Measurements from ENCODE around the gene SNED1. TPM values are rescaled to one million over a fixed set of nuclear protein-coding genes. Genes with fewer than 3 reads are reported as not detected.

Gene SNED1
- total and polyA plus RNA-seq, 12 donors = 3.9 to 12.7 (median 6.3) TPM

DNA sequence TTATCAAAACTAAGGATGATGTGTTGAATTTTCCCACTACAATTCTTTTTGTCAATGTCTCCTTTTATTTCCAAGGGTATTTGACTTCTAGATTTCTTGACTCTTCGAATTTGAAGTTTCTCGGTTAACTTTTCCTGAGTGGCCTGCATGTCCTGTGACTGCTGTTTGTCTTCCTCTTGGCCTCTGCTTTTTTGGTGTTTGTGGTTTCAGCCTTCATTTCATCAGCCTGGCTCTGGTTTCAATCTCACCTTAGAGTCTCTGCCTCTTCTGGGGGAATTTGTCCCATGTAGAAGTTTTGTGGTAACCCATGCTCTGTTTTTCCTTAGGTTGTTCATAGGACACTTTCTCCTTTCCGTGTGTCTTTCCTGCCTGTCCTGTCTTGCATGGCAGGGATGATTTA is 28.3 kb upstream of the SNED1 start:
- TF ChIP-seq, protein P1, sequence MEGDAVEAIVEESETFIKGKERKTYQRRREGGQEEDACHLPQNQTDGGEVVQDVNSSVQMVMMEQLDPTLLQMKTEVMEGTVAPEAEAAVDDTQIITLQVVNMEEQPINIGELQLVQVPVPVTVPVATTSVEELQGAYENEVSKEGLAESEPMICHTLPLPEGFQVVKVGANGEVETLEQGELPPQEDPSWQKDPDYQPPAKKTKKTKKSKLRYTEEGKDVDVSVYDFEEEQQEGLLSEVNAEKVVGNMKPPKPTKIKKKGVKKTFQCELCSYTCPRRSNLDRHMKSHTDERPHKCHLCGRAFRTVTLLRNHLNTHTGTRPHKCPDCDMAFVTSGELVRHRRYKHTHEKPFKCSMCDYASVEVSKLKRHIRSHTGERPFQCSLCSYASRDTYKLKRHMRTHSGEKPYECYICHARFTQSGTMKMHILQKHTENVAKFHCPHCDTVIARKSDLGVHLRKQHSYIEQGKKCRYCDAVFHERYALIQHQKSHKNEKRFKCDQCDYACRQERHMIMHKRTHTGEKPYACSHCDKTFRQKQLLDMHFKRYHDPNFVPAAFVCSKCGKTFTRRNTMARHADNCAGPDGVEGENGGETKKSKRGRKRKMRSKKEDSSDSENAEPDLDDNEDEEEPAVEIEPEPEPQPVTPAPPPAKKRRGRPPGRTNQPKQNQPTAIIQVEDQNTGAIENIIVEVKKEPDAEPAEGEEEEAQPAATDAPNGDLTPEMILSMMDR (IDR thresholded peaks at IDR 0.05) = no peak
- no peak for DNase-seq
- no peaks in the 10 kb centered on the region for H3K36me3 ChIP-seq
- H3K4me1 ChIP-seq = peaks cover 0 to 12% (median 10%) of the 10 kb centered on the region in 9 donors
- peaks cover 0 to 18% (median 11%) of the 10 kb centered on the region in 7 donors for H3K27me3 ChIP-seq
- intact Hi-C loops (cut with DNase I) = no loop called here
- no peak for ATAC-seq
- H3K27ac ChIP-seq = no peak overlapping the region
- 89 to 90% methylated on average over 3 of the region's 3 CpGs for WGBS, 2 donors
- peaks cover 0 to 12% (median 0%) of the 10 kb centered on the region in 11 donors for H3K9me3 ChIP-seq
- H3K4me3 ChIP-seq = no peak overlapping the region

DNA sequence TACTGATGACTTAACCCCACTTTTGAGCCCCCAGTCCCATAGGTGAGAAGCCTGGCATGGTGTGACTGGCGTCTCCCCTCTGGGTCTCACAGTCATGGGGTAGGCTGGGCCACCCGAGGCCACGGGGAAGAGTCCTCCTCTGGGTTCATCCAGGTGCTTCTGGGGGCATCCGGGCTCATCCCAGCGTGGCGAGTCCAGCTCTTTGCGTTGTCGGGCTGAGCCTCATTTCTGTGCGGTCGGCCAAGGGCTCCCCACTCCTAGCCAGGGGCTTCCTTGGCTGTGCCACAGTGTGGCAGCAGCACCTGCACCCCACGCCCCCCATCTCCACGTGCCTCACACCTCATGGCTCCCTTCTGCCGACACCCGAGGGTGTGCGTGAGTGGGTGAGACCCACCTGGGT is 27.6 kb upstream of the SNED1 start:
- Histone ChIP-seq H3K4me1 (peaks cover 0 to 7% (median 3%) of the 10 kb centered on the region in 9 donors), H3K27me3 (peaks cover 0 to 25% (median 16%) of the 10 kb centered on the region in 7 donors), H3K9me3 (peaks cover 0 to 12% (median 0%) of the 10 kb centered on the region in 11 donors), H3K4me3 (no peak overlapping the region), H3K36me3 (no peaks in the 10 kb centered on the region), H3K27ac (no peak overlapping the region)
- ATAC-seq = no peak
- TF ChIP-seq, protein P1 (IDR thresholded peaks at IDR 0.05) = no peak
- intact Hi-C loops (cut with DNase I) = no loop called here
- peak in 1 of 2 donors; percentile 5 for DNase-seq
- 91 to 94% methylated on average over 15 of the region's 15 CpGs for WGBS, 2 donors

DNA sequence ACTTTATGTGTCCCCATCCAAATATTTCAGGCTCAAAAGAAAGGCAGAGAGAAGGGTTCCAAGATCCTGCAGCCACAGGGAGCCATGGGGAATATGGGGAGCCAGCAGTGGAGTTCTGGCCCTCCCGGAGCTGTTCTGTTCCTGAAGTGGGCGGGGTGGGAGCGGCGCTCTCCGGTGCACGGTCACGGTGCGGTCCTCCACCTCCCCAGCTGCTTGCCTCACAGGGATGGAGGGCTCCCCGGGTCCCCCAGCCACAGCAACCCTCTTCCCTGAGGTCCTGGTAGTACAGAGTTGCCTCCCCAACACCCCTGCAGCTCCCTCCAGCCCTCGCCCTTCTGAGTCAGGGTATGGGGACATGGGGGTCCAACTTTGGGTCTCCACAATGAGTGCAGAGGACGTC is 26.2 kb upstream of the SNED1 start:
- no peaks in the 10 kb centered on the region for H3K4me1 ChIP-seq
- TF ChIP-seq, protein P1 (IDR thresholded peaks at IDR 0.05) = no peak
- H3K27me3 ChIP-seq = peaks cover 0 to 27% (median 17%) of the 10 kb centered on the region in 7 donors
- H3K4me3 ChIP-seq = no peak overlapping the region
- no peak overlapping the region for H3K27ac ChIP-seq
- no peaks in the 10 kb centered on the region for H3K36me3 ChIP-seq
- peaks cover 0 to 12% (median 0%) of the 10 kb centered on the region in 11 donors for H3K9me3 ChIP-seq
- 72 to 75% methylated on average over 11 of the region's 11 CpGs for WGBS, 2 donors
- ATAC-seq (peak in 2 of 8 donors; percentile 12 to 25), DNase-seq (peak in 1 of 2 donors; percentile 9)
- intact Hi-C loops (cut with DNase I) = no loop called here

DNA sequence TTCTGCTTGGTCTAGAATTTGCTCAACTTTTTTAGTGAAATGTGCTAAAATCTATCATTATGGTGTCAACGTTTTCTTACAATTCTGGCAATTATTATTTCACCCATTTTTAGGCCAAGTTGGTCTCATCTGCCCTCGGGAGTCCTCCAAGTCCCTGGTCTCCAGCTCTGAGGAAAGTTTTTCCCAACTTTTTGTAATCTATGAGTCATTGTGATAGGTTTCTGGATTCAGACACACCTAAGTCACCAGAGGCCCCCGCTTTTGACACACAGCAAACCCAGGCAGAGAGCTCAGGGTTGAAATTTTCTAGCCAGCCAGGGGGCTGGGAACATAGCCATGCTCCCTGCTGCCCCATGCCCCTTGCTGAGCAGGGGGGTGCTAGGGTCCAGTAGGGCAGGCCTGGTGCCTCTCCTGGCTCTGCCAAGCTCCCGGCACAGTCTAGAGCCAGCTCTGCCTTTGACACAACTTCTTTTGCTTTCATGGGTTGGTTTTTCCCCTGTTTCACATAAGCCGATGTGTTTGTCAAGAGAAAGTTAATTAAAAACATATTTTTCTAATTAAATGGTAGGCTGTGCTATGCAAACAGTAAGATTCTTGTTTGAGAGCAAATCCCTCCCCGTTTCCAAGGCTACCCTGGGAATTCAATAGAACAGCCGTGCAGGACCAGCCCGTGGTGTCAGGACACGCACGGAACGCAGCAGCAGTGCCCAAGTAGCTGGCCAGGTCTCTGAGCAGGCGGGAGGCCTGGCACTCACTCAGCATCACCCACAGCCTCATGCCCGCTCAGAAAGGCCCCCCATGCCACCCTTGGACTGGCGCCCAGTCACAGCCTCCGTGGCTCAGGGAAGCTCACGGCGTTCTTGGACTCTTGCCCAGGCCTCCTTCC is 25.5 kb upstream of the SNED1 start:
- WGBS, 2 donors = 74 to 75% methylated on average over 17 of the region's 17 CpGs
- intact Hi-C loops (cut with DNase I) = no loop called here

More for the DNA sequence above, 25.5 kb upstream of the SNED1 start:
- DNase-seq = peak in 1 of 2 donors; percentile 11
- H3K36me3 ChIP-seq = no peaks in the 10 kb centered on the region
- H3K9me3 ChIP-seq = peaks cover 0 to 12% (median 0%) of the 10 kb centered on the region in 11 donors
- H3K4me1 ChIP-seq = no peaks in the 10 kb centered on the region
- peaks cover 0 to 27% (median 17%) of the 10 kb centered on the region in 7 donors for H3K27me3 ChIP-seq
- no peak overlapping the region for H3K27ac ChIP-seq
- H3K4me3 ChIP-seq = no peak overlapping the region
- ATAC-seq = no peak
- TF ChIP-seq, protein P1 (IDR thresholded peaks at IDR 0.05) = no peak
